Breast epithelium (tissue), 3 donors: ENCODE results near the gene BIRC5.

Source experiments
- CTCF ChIP-seq, 3 donors: fragments of 450-650 bp; IDR thresholded peaks; one replicate each; pipeline ENCODE4 v1.5.1; 2016 to 2017; ENCODE audit warnings: antibody characterized with exemption in 3 of 3, mild to moderate bottlenecking in 3 of 3, moderate library complexity in 3 of 3
- POLR2A ChIP-seq: fragments of 450-650 bp; IDR thresholded peaks from one replicate; pipeline ENCODE4 v1.6.1; 2016; ENCODE audit warnings: antibody characterized with exemption, mild to moderate bottlenecking, moderate library complexity
- POLR2AphosphoS5 ChIP-seq, 3 donors: sonication (generic); formaldehyde crosslinking; IDR thresholded peaks; one replicate each; pipeline ENCODE4 v1.6.1; 2017; ENCODE audit warnings: antibody characterized with exemption in 3 of 3

- TF ChIP-seq POLR2A, result no peak
- TF ChIP-seq CTCF (IDR thresholded peaks at IDR 0.05), result no peak
- no peak for TF ChIP-seq POLR2AphosphoS5 (IDR thresholded peaks at IDR 0.05)
Measured at GRCh38 chr17:78184868-78185267, 29.2 kb upstream of the BIRC5 start.
